Tibial artery (tissue), 4 donors: ENCODE results near the gene LFNG.

Experiments used
- DNase-seq, 2 donors: peaks; one replicate each; pipeline ENCODE4 v3.0.0-alpha.2; 2019
- H3K27ac ChIP-seq, 2 donors: fragments of 200-600 bp; sonication (generic) in 1 of 2; 1 replicate in 1 of 2; 2 replicates in 1 of 2; pipeline ENCODE4 v1.5.1; 2018 to 2019; ENCODE audit warnings: mild to moderate bottlenecking in 1 of 2
- H3K27me3 ChIP-seq, 2 donors: fragments of 200-600 bp; sonication (generic) in 1 of 2; one replicate each; pipeline versions ENCODE4 v1.5.1 to v1.6.0; 2016 to 2019
- H3K36me3 ChIP-seq, 3 donors: fragments of 200-600 bp; sonication (generic) in 2 of 3; one replicate each; pipeline ENCODE4 v1.5.1; 2016 to 2019; ENCODE audit warnings: mild to moderate bottlenecking in 2 of 3
- H3K4me1 ChIP-seq, 4 donors: fragments of 200-600 bp; sonication (generic) in 2 of 4; 1 replicate in 3 of 4; 2 replicates in 1 of 4; pipeline ENCODE4 v1.5.1; 2016 to 2019
- H3K4me3 ChIP-seq, 2 donors: fragments of 200-600 bp; sonication (generic) in 1 of 2; 1 replicate in 1 of 2; 2 replicates in 1 of 2; pipeline ENCODE4 v1.5.1; 2018 to 2019; ENCODE audit warnings: mild to moderate bottlenecking in 2 of 2
- H3K9me3 ChIP-seq, 3 donors: fragments of 200-600 bp; sonication (generic) in 1 of 3; one replicate each; pipeline ENCODE4 v1.5.1; 2016 to 2019
- CTCF ChIP-seq, 2 experiments: fragments of 200-600 bp in 1 of 2; fragments of 450-650 bp in 1 of 2; IDR thresholded peaks; one replicate each; pipeline ENCODE4 v1.5.1; 2017 to 2019; ENCODE audit warnings: antibody characterized with exemption in 2 of 2, mild to moderate bottlenecking in 1 of 2, moderate library complexity in 1 of 2
- intact Hi-C: fragments of 100-400 bp; cut with DNase I; formaldehyde crosslinking; loops from one replicate; pipeline ENCODE4 v1.15.0; 2023; ENCODE audit warnings: low total_unique reads

Gene LFNG

DNA sequence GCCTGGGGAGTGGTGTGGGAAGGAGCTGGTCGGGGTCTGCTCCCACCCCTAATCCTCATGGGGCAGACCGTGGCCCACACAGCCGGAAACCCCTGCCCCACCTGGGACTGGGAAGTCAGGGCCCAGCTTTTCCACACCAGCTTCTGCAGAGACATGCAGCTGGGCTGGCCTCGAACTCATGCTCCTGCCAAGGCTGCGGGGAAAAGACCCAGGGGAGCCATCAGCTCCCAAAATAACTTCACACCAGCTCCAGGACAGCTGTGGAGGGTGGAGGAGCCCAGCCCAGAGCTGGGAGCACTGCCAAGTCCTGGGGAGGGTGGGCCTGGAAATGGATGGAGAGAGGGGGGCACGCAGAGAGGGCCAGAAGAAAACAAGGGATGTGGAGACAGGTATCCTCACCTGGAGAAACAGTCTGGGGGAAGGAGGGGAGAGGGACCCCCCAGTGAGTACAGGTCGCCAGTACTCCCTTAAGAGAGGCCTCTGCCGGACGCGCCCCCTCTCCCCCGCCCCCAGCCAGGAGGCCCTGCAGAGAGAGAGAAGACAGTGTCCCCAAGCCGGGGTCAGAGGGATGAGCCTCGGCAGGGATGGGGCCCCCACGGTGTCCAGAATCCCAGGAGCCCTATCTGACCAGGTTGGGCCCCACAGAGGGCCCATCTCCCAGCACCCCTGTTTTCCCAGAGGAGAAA, 31.8 kb upstream of the LFNG start:
- intact Hi-C loops: loop anchor here (5.0 kb wide), 1 partner anchor 70 kb away; the partner anchor contains the start of genes BRAT1 and IQCE
- peak overlapping the region; percentile 24 to 25 for H3K4me3 ChIP-seq
- H3K36me3 ChIP-seq: no peaks in the 10 kb centered on the region
- peak overlapping the region; percentile 70 to 84 for H3K27ac ChIP-seq
- TF ChIP-seq CTCF (IDR thresholded peaks at IDR 0.05): no peak
- peak; percentile 47 to 89 for DNase-seq
- H3K4me1 ChIP-seq: peaks cover 6 to 38% (median 30%) of the 10 kb centered on the region in 4 donors
- H3K27me3 ChIP-seq: no peaks in the 10 kb centered on the region
- H3K9me3 ChIP-seq: peaks cover 0 to 7% (median 5%) of the 10 kb centered on the region in 3 donors

DNA sequence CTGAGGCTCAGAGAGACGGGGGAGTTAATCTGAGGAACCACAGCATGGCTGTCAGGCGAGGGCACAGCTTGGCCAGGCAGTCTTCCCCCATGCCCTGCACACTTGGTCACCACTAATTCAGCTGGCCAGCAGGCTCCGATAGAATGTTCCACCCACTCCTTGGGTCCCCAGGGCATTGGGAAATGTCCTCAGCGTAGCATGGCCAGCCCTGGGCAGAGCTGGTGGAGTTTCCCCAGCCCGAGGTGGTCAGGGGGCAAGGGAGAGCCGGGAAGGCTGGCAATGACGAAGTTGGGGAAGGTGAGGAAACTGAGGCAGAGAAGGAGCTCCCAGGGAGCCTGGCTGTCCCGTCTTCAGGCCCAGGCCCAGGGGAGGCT, 31.3 kb upstream of the LFNG start:
- Histone ChIP-seq H3K9me3 (peaks cover 0 to 2% (median 0%) of the 10 kb centered on the region in 3 donors), H3K4me1 (peaks cover 6 to 38% (median 30%) of the 10 kb centered on the region in 4 donors), H3K27me3 (peaks cover 0 to 2% of the 10 kb centered on the region in 2 donors), H3K36me3 (no peaks in the 10 kb centered on the region), H3K27ac (peak overlapping the region; percentile 70 to 84), H3K4me3 (peak overlapping the region; percentile 24 to 25)
- peak; percentile 89 to 96 for DNase-seq
- no peak for TF ChIP-seq CTCF (IDR thresholded peaks at IDR 0.05)
- intact Hi-C loops: loop anchor here (5.0 kb wide), 1 partner anchor 69 kb away; the partner anchor contains the start of genes BRAT1 and IQCE

- H3K36me3 ChIP-seq: no peaks in the 10 kb centered on the region
- DNase-seq: no peak
- intact Hi-C loops: loop anchor here (5.0 kb wide), 1 partner anchor 69 kb away; the partner anchor contains the start of genes BRAT1 and IQCE
- no peaks in the 10 kb centered on the region for H3K9me3 ChIP-seq
- H3K27ac ChIP-seq: peak overlapping the region; percentile 70 to 84
- H3K4me1 ChIP-seq: peaks cover 6 to 38% (median 30%) of the 10 kb centered on the region in 4 donors
- peaks cover 0 to 6% of the 10 kb centered on the region in 2 donors for H3K27me3 ChIP-seq
- no peak for TF ChIP-seq CTCF (IDR thresholded peaks at IDR 0.05)
- H3K4me3 ChIP-seq: peak overlapping the region in 1 of 2 donors; percentile 24
Observed at GRCh38 chr7:2488681-2489080, 30.9 kb upstream of the LFNG start.

DNA sequence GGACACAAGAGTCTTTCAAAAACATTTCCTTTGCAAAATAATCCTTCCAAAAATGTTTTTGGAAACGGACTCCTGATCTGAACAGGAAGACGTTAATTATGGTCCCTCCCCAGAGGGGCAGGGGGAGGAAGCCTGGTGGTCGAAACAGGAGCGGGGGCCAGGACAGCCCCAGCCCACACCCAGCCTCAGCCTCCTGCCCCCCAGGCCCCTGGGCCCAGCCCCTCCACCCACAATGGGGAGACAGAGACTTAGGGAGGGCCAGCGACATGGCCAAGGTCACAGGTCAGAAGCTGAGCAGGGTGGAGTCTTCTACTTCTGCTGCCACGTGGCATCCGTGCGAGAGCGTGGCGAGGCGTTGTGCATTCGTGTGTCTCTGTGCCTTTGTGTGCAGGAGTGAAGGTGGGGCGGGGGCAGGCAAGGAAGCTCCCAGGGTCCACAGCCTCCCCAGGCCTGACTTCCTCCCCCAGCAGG, 29.4 kb upstream of the LFNG start:
- peaks cover 6 to 38% (median 32%) of the 10 kb centered on the region in 4 donors for H3K4me1 ChIP-seq
- no peak for TF ChIP-seq CTCF (IDR thresholded peaks at IDR 0.05)
- H3K36me3 ChIP-seq: no peaks in the 10 kb centered on the region
- H3K9me3 ChIP-seq: no peaks in the 10 kb centered on the region
- DNase-seq: no peak
- H3K27ac ChIP-seq: peak overlapping the region; percentile 10 to 36
- H3K27me3 ChIP-seq: peaks cover 0 to 20% of the 10 kb centered on the region in 2 donors
- no peak overlapping the region for H3K4me3 ChIP-seq
- intact Hi-C loops: no loop called here

GRCh38 chr7:2492038-2492437, 27.5 kb upstream of the LFNG start:
- Histone ChIP-seq H3K36me3 (no peaks in the 10 kb centered on the region), H3K9me3 (no peaks in the 10 kb centered on the region), H3K4me1 (peaks cover 6 to 34% (median 31%) of the 10 kb centered on the region in 4 donors), H3K27ac (no peak overlapping the region), H3K4me3 (no peak overlapping the region), H3K27me3 (peaks cover 0 to 36% of the 10 kb centered on the region in 2 donors)
- intact Hi-C loops: no loop called here
- TF ChIP-seq CTCF (IDR thresholded peaks at IDR 0.05): no peak
- DNase-seq: no peak
